Loucy (cell line): ENCODE measurements around the gene LACTB.

ENCODE experiments used
- CTCF ChIP-seq: fragments of 200-600 bp; sonication (generic); conservative IDR thresholded peaks from 2 replicates; pipeline ENCODE4 v1.5.1; 2014; ENCODE audit warnings: mild to moderate bottlenecking, antibody characterized with exemption, low read length
- EZH2phosphoT487 ChIP-seq: fragments of 200-600 bp; IDR thresholded peaks from 2 replicates; pipeline ENCODE4 v1.6.1; 2018; ENCODE audit warnings: antibody characterized with exemption, mild to moderate bottlenecking, moderate library complexity, borderline replicate concordance

- TF ChIP-seq CTCF (no peak), EZH2phosphoT487 (no peak)
Observed at GRCh38 chr15:63133786-63134185, 12.1 kb downstream of the LACTB start.
